PC-3 (cell line): Measurements from ENCODE around the gene NPR3. TPM values are rescaled to one million over a fixed set of nuclear protein-coding genes. Genes with fewer than 3 reads are reported as not detected.

Source experiments
- ATAC-seq: fragments of 200-7000 bp; cut with Tn5 transposase; 2 replicates; pipeline ENCODE4 v1.9.1; 2020; ENCODE audit warnings: mild to moderate bottlenecking, moderate library complexity
- BruUV-seq: library from RNA; stranded (reverse); fragments of 400-500 nt; replicated peaks from 2 replicates; lab custom pipeline; 2021; lab: Mats Ljungman, UMichigan
- CTCF ChIA-PET: fragments of 300-600 bp; sonication (Branson Sonifier 250); formaldehyde crosslinking; loops from one replicate; lab custom pipeline; 2022; ENCODE audit warnings: antibody characterized with exemption; lab: Charles Lee
- POLR2A ChIA-PET: fragments of 300-600 bp; sonication (Branson Sonifier 250); formaldehyde crosslinking; loops from one replicate; lab custom pipeline; 2022; ENCODE audit warnings: antibody characterized with exemption; ENCODE audit not compliant: unreplicated experiment; lab: Charles Lee
- DNase-seq: peaks from one replicate; pipeline ENCODE4 v3.0.0-alpha.2; 2015
- H2AFZ ChIP-seq: fragments of 300-600 bp; sonication (generic); 2 replicates; pipeline ENCODE4 v1.6.0; 2016; ENCODE audit warnings: antibody characterized with exemption, low read length
- H3F3A ChIP-seq: fragments of 300-600 bp; sonication (generic); one replicate; pipeline ENCODE4 v1.6.0; 2017; ENCODE audit warnings: antibody characterized with exemption, low read length, control low read depth, mild to moderate bottlenecking; ENCODE audit not compliant: unreplicated experiment
- H3K27ac ChIP-seq: fragments of 300-600 bp; sonication (generic); 2 replicates; pipeline ENCODE4 v1.5.1; 2016; ENCODE audit warnings: mild to moderate bottlenecking, low read length
- H3K27me3 ChIP-seq: fragments of 300-600 bp; sonication (generic); 2 replicates; pipeline ENCODE4 v1.6.1; 2016; ENCODE audit warnings: low read length, mixed read lengths
- H3K36me3 ChIP-seq: fragments of 300-600 bp; sonication (generic); 2 replicates; pipeline ENCODE4 v1.6.1; 2016; ENCODE audit warnings: low read depth, mixed run types, low read length, mixed read lengths
- H3K4me1 ChIP-seq: fragments of 300-600 bp; sonication (generic); 2 replicates; pipeline ENCODE4 v1.5.1; 2016; ENCODE audit warnings: low read length; ENCODE audit not compliant: insufficient read depth
- H3K4me2 ChIP-seq: fragments of 300-600 bp; sonication (generic); 2 replicates; pipeline ENCODE4 v1.6.0; 2016; ENCODE audit warnings: low read length
- H3K4me3 ChIP-seq: fragments of 300-600 bp; sonication (generic); 2 replicates; pipeline ENCODE4 v1.5.1; 2016; ENCODE audit warnings: mild to moderate bottlenecking, low read length, mixed read lengths
- H3K79me2 ChIP-seq: fragments of 300-600 bp; sonication (generic); 2 replicates; pipeline ENCODE4 v1.6.1; 2017; ENCODE audit warnings: low read length, mixed read lengths
- H3K9ac ChIP-seq: fragments of 300-600 bp; sonication (generic); 2 replicates; pipeline ENCODE4 v1.6.0; 2016; ENCODE audit warnings: mild to moderate bottlenecking, low read length
- H3K9me2 ChIP-seq: fragments of 300-600 bp; sonication (generic); replicated peaks from 2 replicates; pipeline ENCODE4 v1.6.1; 2016; ENCODE audit warnings: mixed run types, low read length, mixed read lengths
- H3K9me3 ChIP-seq: fragments of 300-600 bp; sonication (generic); 2 replicates; pipeline ENCODE4 v1.6.1; 2016; ENCODE audit warnings: low read length, mixed read lengths
- H4K20me1 ChIP-seq: fragments of 300-600 bp; sonication (generic); 2 replicates; pipeline ENCODE4 v1.6.1; 2016; ENCODE audit warnings: low read length, mixed read lengths
- CTCF ChIP-seq: fragments of 300-600 bp; sonication (generic); conservative IDR thresholded peaks from 2 replicates; pipeline ENCODE4 v1.5.1; 2017; ENCODE audit warnings: antibody characterized with exemption, low read depth, mild to moderate bottlenecking, low read length
- EZH2 ChIP-seq: fragments of 300-600 bp; sonication (generic); IDR thresholded peaks from one replicate; pipeline ENCODE4 v1.6.1; 2017; ENCODE audit warnings: antibody characterized with exemption, mild to moderate bottlenecking, low read length; ENCODE audit not compliant: unreplicated experiment
- EZH2phosphoT487 ChIP-seq: fragments of 300-600 bp; sonication (generic); IDR thresholded peaks from 2 replicates; pipeline ENCODE4 v1.6.1; 2018; ENCODE audit warnings: mild to moderate bottlenecking, antibody characterized with exemption, low read length, borderline replicate concordance
- intact Hi-C: fragments of 100-400 bp; cut with micrococcal nuclease; formaldehyde crosslinking; loops from 2 replicates; pipeline ENCODE4 v1.9.0; 2023
- total RNA-seq: library from RNA; depleted of rRNA; stranded (reverse); fragments of >200 nt; gene quantifications from 2 replicates; pipeline ENCODE4 v1.2.3, GENCODE V29; 2014

NPR3 gene
- total RNA-seq, 1 experiment from 2014 or later = 3.9 TPM

GRCh38 chr5:32776200-32776599, 65.1 kb downstream of the NPR3 start:
- Histone ChIP-seq H4K20me1 (no peaks in the 10 kb centered on the region), H2AFZ (no peak overlapping the region), H3K4me1 (no peaks in the 10 kb centered on the region), H3K27me3 (no peaks in the 10 kb centered on the region), H3K36me3 (no peaks in the 10 kb centered on the region), H3K9me2 (no peaks in the 10 kb centered on the region), H3K27ac (no peak overlapping the region), H3F3A (no peaks in the 10 kb centered on the region), H3K9me3 (no peaks in the 10 kb centered on the region), H3K79me2 (no peaks in the 10 kb centered on the region), H3K4me3 (no peak overlapping the region), H3K9ac (no peak overlapping the region), H3K4me2 (no peak overlapping the region)
- POLR2A ChIA-PET = no interaction called here
- BruUV-seq = no TSS peak
- intact Hi-C loops = no loop called here
- DNase-seq (no peak), ATAC-seq (no peak)
- TF ChIP-seq EZH2 = no peak
- no peak for TF ChIP-seq EZH2phosphoT487
- TF ChIP-seq CTCF = no peak
- CTCF ChIA-PET = no interaction called here

GRCh38 chr5:32777222-32777621, 66.1 kb downstream of the NPR3 start:
- BruUV-seq = no TSS peak
- intact Hi-C loops = no loop called here
- no peak for DNase-seq
- Histone ChIP-seq H3K79me2 (no peaks in the 10 kb centered on the region), H2AFZ (no peak overlapping the region), H3K4me2 (no peak overlapping the region), H3K27ac (no peak overlapping the region), H3K36me3 (no peaks in the 10 kb centered on the region), H3K9ac (no peak overlapping the region), H4K20me1 (no peaks in the 10 kb centered on the region), H3K9me3 (no peaks in the 10 kb centered on the region), H3K4me1 (no peaks in the 10 kb centered on the region), H3K9me2 (no peaks in the 10 kb centered on the region), H3F3A (no peaks in the 10 kb centered on the region), H3K4me3 (no peak overlapping the region), H3K27me3 (no peaks in the 10 kb centered on the region)
- ChIA-PET CTCF (no interaction called here), POLR2A (no interaction called here)
- ATAC-seq = no peak
- TF ChIP-seq EZH2 = no peak

- POLR2A ChIA-PET = no interaction called here
Observed at GRCh38 chr5:32777733-32778132, 66.6 kb downstream of the NPR3 start.

More at GRCh38 chr5:32777733-32778132, 66.6 kb downstream of the NPR3 start:
- Histone ChIP-seq H3K9ac (no peak overlapping the region), H4K20me1 (no peaks in the 10 kb centered on the region), H3K9me2 (no peaks in the 10 kb centered on the region), H2AFZ (no peak overlapping the region), H3K4me2 (no peak overlapping the region), H3K27ac (no peak overlapping the region), H3K9me3 (no peaks in the 10 kb centered on the region), H3K79me2 (no peaks in the 10 kb centered on the region), H3K27me3 (no peaks in the 10 kb centered on the region), H3F3A (no peaks in the 10 kb centered on the region), H3K36me3 (no peaks in the 10 kb centered on the region), H3K4me1 (no peaks in the 10 kb centered on the region), H3K4me3 (no peak overlapping the region)
- CTCF ChIA-PET = no interaction called here
- intact Hi-C loops = no loop called here
- DNase-seq = no peak
- ATAC-seq = no peak
- BruUV-seq = no TSS peak
- TF ChIP-seq EZH2phosphoT487 (no peak), EZH2 (no peak), CTCF (no peak)
